Eye (tissue), 1 donor: ENCODE data around the gene CHRNA10.
A peak's percentile ranks its signal among the peaks of the same experiment; 100 is the strongest.

Experiments
- DNase-seq: peaks from one replicate; pipeline ENCODE4 v3.0.0-alpha.2; 2015

Gene CHRNA10

DNA sequence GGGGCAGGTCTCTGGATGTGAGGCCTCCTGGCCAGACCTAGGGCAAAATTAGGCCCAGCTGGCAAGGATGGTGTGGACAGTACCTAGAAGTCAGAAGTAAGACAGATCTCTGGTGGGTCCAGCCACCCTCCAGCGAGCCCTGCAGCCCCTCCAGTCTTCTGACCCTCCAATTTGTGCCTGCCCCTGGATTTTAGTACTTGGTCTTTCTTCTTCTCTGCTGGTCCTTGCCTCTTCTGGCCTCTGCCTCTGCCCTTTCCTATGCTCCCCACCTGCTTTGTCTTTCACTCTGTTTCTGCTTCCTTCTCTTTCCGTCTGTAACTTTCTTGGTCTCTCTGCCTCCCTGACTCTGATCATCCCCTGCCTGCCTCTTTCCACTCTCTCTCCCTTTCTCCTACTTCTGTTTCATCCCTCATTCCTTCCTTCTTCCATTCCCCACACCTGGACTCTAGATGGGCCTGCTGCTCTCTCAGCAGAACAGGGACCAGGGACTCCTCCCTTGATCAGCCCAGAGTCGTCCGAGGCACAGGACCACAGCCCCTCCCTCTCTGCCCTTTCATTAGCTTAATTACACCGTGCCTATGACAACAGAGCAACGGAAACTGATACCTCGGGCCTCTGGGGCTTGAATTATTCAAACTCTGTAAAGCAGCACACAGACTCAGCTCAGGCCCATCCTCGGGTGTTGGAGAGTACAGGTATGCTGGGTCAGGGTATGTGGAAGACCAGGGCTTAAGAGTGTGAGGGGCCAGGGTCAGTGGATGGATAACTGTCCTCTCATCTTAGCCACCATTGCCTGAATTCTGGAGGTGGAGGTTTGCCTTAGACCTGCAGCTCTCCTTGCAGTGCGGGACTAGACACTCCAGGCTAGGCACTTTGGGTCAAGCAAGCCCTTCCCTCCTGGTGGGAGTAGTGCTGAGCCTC, at the start of gene CHRNA10:
TSS of gene CHRNA10 (minus strand) at position 51 of the 921 bp plus-strand sequence. CDS start 72 bp downstream, outside the sequence.
- DNase-seq: peak; percentile 8

DNA sequence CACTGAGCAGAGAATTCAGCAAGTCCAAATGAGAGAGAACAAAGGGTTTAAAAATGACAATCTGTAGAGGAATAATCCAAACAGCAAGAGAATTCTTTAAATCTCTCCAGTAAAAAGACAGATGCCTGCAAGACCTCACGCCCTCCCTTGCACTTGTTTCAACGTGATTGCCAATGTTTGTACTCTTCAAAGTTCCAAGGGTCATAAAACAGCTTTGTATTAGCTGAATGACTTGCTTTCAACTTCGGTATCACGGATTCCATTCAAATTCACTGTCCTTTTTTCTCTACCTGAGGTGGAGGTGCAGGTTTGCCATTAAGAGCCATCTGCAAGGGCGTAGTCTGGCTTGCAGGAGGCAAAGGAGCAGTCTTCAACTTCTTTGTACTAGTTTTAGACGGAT, 41.1 kb upstream of the CHRNA10 start:
- no peak for DNase-seq

DNA sequence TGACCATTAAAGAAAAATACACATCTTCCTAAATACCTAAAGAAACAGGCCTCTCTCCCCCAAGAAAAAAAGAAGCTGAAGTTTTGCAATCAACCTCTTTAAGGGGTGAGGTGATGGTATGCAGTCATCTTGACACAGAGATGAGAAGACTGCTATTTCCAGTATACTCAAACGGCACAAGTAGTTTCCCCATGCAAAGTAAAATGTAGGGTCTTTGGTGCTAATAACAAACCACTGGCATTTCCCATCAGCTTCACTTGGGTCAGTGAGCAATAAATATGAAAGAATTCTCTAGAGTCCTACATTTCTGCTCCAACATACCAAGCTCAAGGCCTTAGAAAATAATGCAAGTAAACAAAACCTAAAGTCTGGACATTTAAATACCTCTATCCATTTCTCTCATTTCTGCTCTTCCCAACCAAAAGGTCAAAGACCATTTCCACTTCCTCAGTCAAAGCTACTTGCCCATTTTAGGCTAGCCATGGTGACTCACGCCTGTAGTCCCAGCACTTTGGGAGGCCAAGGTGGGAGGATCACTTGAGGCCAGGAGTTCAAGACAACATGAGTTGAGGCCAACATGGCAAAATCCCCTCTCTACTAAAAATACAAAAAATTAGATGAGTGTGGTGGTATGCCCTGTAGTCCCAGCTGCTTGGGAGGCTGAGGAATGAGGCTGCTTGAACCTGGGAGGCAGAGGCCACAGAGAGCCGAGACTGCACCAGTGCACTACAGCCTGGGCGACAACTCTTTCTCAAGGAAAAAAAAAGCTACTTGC, 39.5 kb upstream of the CHRNA10 start:
- DNase-seq: no peak

GRCh38 chr11:3709977-3710376, 38.8 kb upstream of the CHRNA10 start:
- DNase-seq: no peak

- no peak for DNase-seq
Observed at GRCh38 chr11:3707176-3707575, 36.0 kb upstream of the CHRNA10 start.

- DNase-seq: no peak
Observed at GRCh38 chr11:3703383-3703782, 32.2 kb upstream of the CHRNA10 start.

DNA sequence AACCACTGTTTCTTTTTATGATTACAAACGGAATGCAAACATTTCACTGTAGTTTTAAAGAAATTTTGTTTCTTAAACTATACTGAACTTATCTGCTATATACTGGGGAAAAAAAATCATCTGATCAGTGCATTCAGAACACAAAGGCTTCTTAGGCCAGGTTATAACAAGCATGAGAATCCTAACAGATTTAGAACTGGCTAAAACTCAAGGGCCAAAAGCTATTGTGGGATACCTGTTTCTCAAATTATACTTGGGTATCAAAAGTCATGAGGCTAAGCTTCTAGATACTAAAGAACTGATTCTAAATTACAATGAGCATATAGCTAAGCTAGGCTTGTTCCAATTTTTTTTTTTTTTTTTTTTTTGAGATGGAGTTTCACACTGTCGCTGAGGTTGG, 29.7 kb upstream of the CHRNA10 start:
- no peak for DNase-seq

DNA sequence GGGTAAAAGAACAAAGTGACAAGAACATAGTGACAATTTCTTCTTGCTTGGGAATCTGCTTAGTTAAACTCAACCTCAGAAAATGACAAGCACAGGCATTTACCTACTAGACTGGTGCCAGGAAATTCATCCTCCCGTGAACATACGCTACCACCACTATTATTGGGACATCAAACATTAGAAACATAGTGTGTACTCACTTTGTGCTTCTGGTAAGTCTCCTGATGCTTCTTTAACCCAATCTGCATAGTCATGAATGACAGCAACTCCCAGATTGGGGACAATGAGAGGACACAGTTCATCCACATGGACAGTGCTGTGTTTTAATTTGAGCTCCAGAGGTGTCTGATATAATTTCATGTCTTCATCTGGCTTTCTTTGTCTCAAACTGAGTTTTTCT, 29.2 kb upstream of the CHRNA10 start:
- DNase-seq: no peak

GRCh38 chr11:3686751-3687150, 15.6 kb upstream of the CHRNA10 start:
- no peak for DNase-seq

DNA sequence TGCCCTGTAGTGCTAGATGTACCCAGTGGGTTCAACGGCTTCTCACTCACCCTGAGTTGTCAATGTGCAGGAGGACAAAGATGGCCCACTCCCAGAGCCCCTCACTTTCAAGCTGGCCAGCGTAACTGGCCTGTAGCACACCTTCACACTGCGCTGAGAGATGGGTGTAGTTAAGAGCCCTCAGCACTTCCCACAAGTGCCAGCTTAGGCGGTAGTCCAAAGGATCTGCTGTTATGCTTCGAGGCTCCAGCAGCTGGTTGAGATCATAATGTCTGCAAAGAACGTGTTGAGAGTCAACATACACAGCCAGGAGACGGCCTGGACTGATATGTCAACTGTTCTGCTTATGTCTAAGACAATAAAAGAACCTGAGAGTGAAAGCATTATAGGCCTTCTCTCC, 14.7 kb upstream of the CHRNA10 start:
- DNase-seq: no peak

- no peak for DNase-seq
Observed at GRCh38 chr11:3684819-3685172, 13.6 kb upstream of the CHRNA10 start.

DNA sequence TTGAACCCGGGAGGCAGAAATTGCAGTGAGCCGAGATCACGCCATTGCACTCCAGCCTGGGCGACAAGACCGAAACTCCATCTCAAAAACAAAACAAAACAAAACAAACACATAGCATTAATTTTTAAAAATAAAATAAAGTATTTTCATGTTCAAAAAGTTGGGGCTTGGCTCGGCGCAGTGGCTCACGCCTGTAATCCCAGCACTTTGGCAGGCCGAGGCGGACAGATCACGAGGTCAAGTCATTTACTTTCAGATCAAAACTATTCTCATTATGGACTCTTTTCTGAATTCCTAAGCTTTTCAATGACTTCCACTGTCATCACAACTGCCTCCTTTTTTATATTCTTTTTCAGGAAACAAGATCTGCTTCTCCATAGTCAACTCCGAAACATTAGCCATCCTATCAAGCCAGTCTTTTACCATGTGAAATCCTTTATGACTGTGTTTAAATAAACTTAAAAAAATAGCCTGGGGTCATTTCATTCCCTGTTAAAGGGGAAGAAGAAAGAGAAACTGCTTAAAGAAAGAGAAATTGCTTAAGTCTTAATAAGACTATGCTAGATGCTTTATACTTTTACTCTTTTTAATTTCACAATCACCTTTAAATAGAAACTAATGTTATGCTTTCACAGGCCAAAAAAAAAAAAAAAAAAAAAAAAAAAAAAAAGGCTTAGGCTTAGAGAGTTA, 13.1 kb upstream of the CHRNA10 start:
- no peak for DNase-seq

DNA sequence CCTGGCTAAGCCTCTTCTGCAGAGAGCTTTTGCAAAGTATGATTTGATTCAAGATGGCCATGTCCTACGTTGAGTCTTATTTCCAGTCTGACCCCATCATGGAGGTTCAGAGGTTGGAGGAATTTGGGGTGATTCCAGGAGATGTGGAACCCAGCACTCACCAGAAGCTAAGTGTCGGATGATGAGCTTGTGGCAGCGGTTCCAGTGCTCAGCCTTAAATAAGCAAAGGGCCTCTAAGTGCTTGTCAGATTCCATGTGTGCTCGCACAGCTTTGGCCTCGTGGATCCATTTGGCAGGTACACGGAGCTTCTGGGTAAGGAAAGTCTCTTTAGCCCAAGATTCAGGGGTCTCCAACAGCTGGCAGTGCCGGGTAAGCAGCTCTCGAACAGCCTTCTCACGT, 11.9 kb upstream of the CHRNA10 start:
- DNase-seq: no peak

DNA sequence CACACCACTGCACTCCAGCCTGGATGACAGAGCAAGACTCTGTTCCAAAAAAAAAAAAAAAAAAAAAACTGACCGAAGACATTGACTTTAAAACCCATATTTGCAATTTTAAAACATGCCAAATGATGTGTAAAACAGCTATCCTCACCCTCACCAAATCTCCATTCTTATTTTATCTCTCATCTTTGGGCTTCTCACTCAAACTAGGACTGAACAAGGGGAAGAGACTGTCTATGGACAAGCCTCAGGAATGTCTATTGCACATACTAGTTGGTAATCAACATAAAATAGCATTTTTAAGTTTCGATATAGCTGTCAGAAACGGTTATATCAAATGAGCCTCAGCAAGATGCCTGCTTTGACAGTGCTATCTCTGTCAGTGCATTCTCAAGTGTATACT, 7.9 kb upstream of the CHRNA10 start:
- no peak for DNase-seq

- DNase-seq: no peak
Observed at GRCh38 chr11:3675971-3676370, 4.8 kb upstream of the CHRNA10 start.

- DNase-seq: no peak
Observed at GRCh38 chr11:3674189-3674588, 3.0 kb upstream of the CHRNA10 start.

DNA sequence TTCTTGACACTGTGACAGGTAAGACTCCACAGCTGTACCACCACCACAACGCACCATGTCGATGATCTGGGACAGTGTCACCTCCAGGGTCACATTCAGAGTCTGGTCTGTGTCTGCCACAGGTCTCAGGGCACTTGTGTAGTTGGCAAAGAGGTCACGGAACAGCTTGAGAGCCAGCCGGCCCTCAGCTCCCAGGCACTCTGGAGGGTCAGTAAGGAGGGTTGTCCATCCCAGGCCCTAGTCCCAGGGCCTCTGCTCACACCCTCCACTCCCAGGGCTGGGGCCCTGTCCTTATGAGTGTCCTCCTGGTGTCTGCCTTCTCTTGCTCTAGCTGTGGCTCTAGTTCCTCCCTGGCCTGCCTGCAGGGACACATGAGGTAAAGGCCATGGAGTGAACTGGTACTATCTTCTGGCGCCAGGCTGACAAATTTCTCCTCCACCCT, 1.4 kb downstream of the CHRNA10 start:
- DNase-seq: no peak

GRCh38 chr11:3669128-3669527, 2.1 kb downstream of the CHRNA10 start:
- no peak for DNase-seq

DNA sequence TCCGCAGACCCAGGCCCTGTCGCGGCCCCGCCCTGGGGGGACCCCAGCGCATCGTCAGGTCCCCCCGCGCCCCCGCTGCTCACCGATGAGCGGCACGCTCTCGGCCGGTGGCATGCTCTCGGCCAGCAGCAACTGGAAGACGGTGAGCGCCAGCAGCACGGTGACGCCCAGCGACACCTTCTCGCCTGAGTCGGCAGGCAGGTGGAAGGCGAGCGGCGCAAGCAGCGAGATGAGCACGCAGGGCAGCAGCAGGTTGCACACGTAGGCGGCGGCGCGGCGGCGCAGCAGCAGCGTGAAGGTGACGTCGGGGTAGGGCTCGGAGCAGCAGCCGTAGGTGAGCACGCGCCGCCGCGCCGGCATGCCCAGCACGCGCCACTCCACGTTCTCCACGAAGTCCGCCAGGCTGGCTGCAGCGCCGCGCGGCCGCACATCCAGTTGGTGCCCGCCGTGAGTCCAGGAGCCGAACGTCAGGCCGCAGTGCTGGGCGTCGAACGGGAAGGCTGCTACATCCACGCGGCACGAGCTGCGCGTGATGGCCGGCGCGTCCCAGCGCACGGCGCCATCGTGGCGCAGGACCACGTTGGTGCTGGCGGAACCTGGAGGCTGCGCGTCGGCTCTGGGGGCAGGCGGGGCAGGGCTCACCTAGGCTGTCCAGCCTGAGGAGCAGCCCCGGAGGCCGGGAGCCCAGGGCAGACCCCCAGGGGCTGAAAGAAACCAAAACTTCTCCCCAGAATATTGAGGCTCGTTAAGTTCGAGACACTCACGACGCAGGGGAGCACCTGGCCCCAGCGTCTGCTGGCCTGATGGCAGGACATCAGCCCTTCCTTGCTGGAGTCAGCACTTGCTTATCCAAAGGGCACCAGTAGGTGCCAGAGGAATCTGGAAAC, 3.8 kb downstream of the CHRNA10 start:
- no peak for DNase-seq

DNA sequence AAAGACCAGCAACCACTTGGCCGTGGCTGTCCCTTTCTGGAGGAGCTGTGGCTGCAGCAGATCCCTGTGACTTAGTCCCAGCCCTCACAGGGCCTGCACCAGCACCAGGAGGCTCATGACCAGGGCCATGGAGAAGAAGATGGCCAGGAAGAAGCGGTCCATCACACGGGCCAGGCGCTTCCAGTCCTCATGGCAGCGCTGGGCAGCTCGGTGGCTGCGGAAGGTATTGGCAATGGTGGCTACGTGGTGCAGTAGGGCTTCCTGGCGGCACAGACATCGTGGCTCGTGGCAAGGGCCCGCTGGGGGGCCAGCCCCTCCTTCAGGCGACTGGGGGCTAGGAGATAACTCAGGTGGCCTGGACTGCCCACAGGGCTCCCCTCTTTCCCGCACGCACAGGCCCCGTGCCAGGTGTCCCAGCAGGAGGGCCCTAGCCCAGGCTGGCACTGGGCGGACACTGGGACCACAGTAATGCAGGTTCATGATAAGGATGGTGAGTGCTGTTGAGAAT, 5.1 kb downstream of the CHRNA10 start:
- no peak for DNase-seq

DNA sequence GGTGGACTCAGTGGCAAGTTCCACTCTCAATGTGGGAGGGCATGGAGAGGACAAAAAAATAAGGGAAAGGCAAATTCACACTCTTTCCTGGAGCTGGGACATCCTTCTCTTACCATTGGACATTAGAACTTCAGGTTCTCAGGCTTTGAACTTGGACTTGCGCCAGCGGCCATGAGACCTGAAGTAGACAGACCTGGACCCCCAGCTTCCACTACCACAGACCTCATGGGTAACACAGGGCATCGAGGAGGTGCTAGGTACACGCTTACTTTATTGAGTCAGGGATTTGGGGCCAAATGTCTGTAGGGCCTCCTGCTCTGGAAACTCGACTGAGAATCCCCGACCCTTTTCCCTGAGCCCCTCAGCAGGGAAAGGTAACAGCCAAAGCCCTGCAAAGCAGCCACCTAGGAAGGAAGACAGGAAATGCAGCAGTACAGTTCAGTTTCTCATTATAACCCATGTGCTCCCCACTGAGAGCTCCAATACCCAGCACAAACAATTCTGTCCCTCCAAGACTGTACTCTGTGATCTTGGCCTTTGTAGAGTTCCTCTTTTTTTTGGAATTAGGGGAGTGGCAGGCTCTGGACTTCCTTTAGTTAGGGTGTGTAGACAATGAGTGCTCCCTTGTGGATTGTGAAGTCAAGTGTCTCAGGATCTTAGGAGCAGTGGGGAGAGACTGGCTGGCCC, 5.7 kb downstream of the CHRNA10 start:
- DNase-seq: no peak
